NOMO-1 (cell line): ENCODE data around the gene TOM1L1.

ENCODE experiments used
- DNase-seq, 2 experiments: peaks; one replicate each; lab custom pipeline; 2025; ENCODE audit not compliant: unreplicated experiment in 2 of 2; lab: John Stamatoyannopoulos, UW

TOM1L1 gene

GRCh38 chr17:54985476-54985875, 84.8 kb downstream of the TOM1L1 start:
- DNase-seq, result no peak

DNA sequence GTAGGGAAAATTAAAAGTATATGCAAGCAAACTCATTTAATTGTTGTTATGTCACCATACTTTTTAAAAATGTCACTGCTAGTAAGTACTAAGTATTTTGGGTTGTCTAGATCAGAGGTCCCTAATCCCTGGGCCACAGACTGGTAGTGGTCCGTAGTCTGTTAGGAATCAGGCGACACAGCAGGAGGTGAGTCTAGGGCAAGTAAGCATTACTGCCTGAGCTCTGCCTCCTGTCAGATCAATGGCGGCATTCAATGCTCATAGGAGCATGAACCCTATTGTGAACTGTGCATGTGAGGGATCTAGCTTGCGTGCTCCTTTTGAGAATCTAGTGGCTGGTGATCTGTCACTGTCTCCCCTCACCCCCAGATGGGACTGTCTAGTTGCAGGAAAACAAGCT, 89.5 kb downstream of the TOM1L1 start:
- no peak for DNase-seq

DNA sequence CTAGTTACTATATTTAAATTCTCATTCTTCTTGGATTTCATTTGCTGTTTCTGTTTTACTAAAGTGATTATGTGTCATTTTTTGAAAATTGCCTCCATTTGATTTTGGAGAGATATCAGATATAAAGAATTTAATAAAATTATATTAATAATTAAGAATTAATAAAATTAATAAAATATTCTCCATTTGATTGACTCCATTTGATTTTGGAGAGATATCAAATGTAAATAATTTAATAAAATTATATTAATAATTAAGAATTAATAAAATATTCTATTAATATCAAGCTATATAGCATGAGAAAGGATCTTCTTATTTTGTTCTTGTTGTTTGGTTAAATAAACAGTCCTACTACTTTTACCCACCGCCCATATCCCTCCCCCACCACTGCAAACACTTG, 90.9 kb downstream of the TOM1L1 start:
- no peak for DNase-seq

GRCh38 chr17:54992797-54993639, 92.4 kb downstream of the TOM1L1 start:
- peak in 1 of 2 experiments; percentile 47 for DNase-seq

DNA sequence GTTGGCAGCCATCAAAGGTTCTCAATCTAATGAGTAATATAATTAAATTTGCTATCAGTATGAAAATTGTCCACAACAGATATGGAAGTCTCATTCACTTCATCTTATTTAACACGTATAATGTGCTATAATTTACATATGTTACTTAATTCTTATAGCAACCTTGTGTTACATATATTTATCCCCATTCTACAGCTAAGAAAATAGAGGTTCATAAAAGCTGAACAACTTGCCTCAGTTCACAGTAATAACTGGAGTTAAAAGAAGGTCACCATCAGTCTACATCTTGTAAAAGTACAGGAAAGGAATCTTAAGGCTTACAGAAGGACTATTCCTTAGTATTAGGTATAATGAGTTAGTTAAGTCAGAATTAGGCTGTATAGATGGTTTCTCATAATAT, 95.8 kb downstream of the TOM1L1 start:
- no peak for DNase-seq

DNA sequence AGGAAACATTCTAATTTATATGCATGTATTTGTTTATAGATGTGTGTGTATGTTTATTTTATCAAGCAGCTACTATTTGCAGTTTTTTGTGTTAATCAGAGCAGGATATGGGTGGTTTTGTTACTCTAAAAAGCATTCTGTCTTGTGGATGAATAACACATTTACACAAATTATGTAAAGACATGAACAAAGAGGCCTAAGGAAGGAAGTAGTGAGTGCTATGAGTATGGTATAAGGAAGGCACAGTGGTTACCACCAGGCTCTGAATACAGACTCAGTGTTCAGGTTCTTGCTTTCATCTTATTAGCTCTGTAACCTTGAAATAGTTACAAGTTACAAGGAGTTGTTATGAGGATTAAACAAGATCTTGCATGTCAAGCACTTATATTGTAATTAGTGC, 101.8 kb downstream of the TOM1L1 start:
- DNase-seq, result no peak

DNA sequence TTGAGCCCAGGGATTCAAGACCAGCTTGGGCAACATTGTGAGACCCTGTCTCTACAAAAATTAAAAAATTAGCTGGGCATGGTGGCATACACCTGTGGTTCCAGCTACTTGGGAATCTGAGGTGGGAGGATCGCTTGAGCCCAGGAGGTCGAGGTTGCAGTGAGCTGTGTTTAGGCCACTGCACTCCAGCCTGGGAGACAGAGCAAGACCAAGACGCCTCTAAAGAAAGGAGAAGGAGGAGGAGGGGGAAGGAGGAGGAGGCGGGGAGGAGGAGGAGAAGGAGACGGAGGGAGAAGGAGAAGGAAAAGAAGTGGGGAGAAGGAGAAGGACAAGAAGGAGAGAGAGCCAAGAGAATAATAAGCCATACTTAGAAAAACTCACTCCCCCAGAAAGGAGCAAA, 103.8 kb downstream of the TOM1L1 start:
- no peak for DNase-seq

GRCh38 chr17:55005520-55005919, 104.9 kb downstream of the TOM1L1 start:
- no peak for DNase-seq
